Measurements from ENCODE around the gene HOXB5. TPM values are rescaled to one million over a fixed set of nuclear protein-coding genes. Genes with fewer than 3 reads are reported as not detected.

HOXB5 gene
- total RNA-seq, 4 donors from 2014 or later, result 0.27 to 2.7 (median 1.4) TPM

DNA sequence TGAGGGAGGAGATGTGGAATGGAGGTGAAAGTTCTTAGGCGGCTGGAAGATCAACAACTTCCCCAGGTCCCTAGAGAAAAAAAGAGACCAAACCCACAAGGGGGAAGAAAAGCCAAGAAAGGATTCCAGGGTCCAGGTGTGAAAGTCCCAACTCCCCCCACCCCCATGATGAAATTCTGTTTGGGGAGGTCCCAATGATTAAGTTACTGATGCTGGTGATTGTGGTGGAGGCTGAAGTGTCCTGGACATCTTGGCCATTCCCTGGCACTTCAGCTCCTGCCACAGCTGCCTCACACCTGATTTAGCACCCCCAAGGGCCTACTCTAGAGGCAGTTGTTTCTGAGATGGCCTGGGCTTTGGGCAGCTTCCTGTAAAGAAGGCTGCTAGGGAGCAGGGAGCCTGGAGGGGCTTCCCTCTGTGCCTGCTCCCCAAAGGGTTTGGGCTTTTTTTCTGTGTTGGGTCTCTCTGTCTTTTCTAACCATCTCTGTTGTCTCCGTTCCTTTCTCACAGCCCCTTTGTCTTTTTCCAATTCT, 28.5 kb downstream of the HOXB5 start:
- Histone ChIP-seq H3K4me3 (peak overlapping the region in 1 of 2 donors; percentile 63), H3K4me1 (peaks cover 5 to 100% (median 69%) of the 10 kb centered on the region in 3 donors), H3K27me3 (no peaks in the 10 kb centered on the region), H3K27ac (peak overlapping the region in 3 of 4 donors; percentile 97 to 98 (median 97)), H3K9me3 (no peaks in the 10 kb centered on the region), H3K36me3 (no peaks in the 10 kb centered on the region)
- no peak for ATAC-seq
- TF ChIP-seq, protein P1, sequence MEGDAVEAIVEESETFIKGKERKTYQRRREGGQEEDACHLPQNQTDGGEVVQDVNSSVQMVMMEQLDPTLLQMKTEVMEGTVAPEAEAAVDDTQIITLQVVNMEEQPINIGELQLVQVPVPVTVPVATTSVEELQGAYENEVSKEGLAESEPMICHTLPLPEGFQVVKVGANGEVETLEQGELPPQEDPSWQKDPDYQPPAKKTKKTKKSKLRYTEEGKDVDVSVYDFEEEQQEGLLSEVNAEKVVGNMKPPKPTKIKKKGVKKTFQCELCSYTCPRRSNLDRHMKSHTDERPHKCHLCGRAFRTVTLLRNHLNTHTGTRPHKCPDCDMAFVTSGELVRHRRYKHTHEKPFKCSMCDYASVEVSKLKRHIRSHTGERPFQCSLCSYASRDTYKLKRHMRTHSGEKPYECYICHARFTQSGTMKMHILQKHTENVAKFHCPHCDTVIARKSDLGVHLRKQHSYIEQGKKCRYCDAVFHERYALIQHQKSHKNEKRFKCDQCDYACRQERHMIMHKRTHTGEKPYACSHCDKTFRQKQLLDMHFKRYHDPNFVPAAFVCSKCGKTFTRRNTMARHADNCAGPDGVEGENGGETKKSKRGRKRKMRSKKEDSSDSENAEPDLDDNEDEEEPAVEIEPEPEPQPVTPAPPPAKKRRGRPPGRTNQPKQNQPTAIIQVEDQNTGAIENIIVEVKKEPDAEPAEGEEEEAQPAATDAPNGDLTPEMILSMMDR (IDR thresholded peaks at IDR 0.05), result no peak
- TF ChIP-seq POLR2AphosphoS5 (IDR thresholded peaks at IDR 0.05) (no peak), EP300 (IDR thresholded peaks at IDR 0.05) (no peak), POLR2A (IDR thresholded peaks at IDR 0.05) (no peak)
- 60 to 100% methylated on average over 1 to 2 of the region's 2 CpGs for WGBS, 2 donors (ENCODE audit: low coverage in 1 of 2)

DNA sequence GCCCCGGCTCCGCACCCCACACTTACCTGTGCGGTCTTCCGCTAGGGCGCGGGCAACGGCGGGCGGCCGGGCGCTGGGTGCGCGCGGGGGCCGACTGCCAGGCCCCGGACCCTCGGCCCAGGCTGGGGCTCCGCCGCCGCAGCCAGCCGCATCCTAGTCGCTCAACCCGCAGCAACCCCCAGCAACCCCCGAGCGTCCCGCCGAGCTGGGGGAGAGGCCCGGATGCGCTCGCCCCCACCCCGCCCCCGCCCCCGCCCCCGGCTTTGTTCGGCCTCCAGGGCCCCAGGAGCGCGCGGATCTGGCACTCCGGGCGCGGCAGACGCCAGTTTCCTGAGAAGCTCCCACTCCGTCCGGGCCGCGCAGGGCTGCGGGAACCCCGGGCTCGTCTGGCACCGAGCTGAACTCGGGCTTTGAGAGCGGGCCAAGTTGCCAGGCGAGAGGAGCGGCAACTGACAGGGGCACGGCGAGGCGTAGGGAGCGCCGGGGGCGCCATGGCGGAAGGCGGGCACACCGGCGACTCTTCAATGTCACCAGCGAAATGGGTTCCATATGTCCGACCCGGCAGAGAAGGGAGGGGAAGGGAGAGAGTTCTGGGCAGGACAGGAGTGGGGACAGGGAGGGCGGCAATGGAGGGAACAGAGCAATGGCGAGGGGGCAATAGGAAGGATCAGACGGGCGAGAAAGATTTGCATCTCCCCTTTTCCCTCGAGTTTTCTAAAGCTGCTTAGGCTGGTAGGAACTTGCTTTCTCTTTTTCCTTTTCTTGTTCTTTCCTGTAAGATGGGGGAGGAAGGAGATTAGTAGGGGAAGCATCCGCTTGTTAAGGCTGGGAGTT, 29.2 kb downstream of the HOXB5 start:
- H3K27me3 ChIP-seq, result no peaks in the 10 kb centered on the region
- 3% methylated on average over 9 to 17 of the region's 73 CpGs for WGBS, 2 donors (ENCODE audit: low coverage in 1 of 2)
- H3K9me3 ChIP-seq, result no peaks in the 10 kb centered on the region
- ATAC-seq, result peak; percentile 66
- TF ChIP-seq POLR2A (IDR thresholded peaks at IDR 0.05) (peak in 1 of 2 donors; percentile 26), EP300 (IDR thresholded peaks at IDR 0.05) (no peak), POLR2AphosphoS5 (IDR thresholded peaks at IDR 0.05) (peak; percentile 45)
- TF ChIP-seq, protein P1 (IDR thresholded peaks at IDR 0.05), result peak in 1 of 4 experiments; percentile 13
- peak overlapping the region; percentile 43 to 63 for H3K4me3 ChIP-seq
- peaks cover 5 to 100% (median 73%) of the 10 kb centered on the region in 3 donors for H3K4me1 ChIP-seq
- no peaks in the 10 kb centered on the region for H3K36me3 ChIP-seq
- peak overlapping the region; percentile 68 to 98 (median 97) for H3K27ac ChIP-seq

DNA sequence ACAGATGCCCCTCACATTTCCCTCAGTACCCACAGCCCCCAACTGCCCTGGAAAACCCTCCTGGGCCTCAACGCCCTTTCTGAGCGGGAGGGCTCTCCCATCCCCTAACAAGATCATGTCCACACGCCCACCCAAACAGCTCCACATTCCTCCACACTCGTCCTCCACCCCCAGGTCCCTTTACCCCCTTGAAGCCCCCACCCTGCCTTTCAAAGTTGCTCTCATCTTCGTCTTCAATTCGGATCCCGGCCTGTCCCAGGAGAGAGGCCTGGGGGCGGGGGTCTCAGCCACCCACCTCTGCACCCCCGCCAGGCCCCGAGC, 29.8 kb downstream of the HOXB5 start:
- no peak for ATAC-seq
- no peaks in the 10 kb centered on the region for H3K27me3 ChIP-seq
- no peak for TF ChIP-seq POLR2AphosphoS5 (IDR thresholded peaks at IDR 0.05)
- TF ChIP-seq POLR2A (IDR thresholded peaks at IDR 0.05), result no peak
- no peak for TF ChIP-seq EP300 (IDR thresholded peaks at IDR 0.05)
- TF ChIP-seq, protein P1 (IDR thresholded peaks at IDR 0.05), result no peak
- WGBS, 2 donors (ENCODE audit: low coverage in 1 of 2), result 10% methylated on average over 4 of the region's 10 CpGs; no CpG with 5 or more reads in 1 of the 2 donors
- H3K36me3 ChIP-seq, result no peaks in the 10 kb centered on the region
- H3K9me3 ChIP-seq, result no peaks in the 10 kb centered on the region
- H3K27ac ChIP-seq, result peak overlapping the region; percentile 68 to 98 (median 97)
- peaks cover 5 to 100% (median 74%) of the 10 kb centered on the region in 3 donors for H3K4me1 ChIP-seq
- peak overlapping the region; percentile 43 to 63 for H3K4me3 ChIP-seq

DNA sequence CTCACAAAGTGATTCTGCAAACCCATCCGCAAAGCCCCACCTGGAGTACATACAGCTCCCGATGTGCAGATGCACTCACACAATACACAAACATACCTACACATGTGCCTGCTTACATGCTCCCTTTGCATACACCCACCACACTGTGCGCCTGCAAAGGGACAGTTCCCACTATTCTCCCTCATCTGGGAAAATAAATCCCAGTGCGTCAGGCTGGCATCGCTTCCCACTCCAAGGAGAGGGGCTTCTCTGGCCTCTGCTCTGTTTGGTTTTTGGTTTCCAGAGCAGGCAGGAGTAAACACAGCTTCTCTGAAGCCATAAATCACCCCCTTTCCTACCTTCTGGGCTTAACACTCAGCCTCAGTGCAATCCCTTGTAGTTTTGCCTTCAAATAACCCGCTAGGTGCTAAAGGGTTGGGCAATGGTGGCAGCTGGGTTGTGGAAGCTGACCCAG, 30.2 kb downstream of the HOXB5 start:
- Histone ChIP-seq H3K27ac (peak overlapping the region; percentile 68 to 98 (median 97)), H3K4me1 (peaks cover 5 to 100% (median 75%) of the 10 kb centered on the region in 3 donors), H3K4me3 (peak overlapping the region; percentile 43 to 63), H3K9me3 (no peaks in the 10 kb centered on the region), H3K36me3 (no peaks in the 10 kb centered on the region), H3K27me3 (no peaks in the 10 kb centered on the region)
- TF ChIP-seq EP300 (IDR thresholded peaks at IDR 0.05), result no peak
- TF ChIP-seq POLR2AphosphoS5 (IDR thresholded peaks at IDR 0.05), result no peak
- TF ChIP-seq, protein P1 (IDR thresholded peaks at IDR 0.05), result no peak
- no peak for TF ChIP-seq POLR2A (IDR thresholded peaks at IDR 0.05)
- no peak for ATAC-seq
- WGBS, 2 donors (ENCODE audit: low coverage in 1 of 2), result 30% methylated on average over 3 of the region's 6 CpGs; no CpG with 5 or more reads in 1 of the 2 donors

Measured in gastroesophageal sphincter (tissue), 4 donors.